ENCODE measurements around the gene SYCP2. TPM values are rescaled to one million over a fixed set of nuclear protein-coding genes. Genes with fewer than 3 reads are reported as not detected.
A peak's percentile ranks its signal among the peaks of the same experiment; 100 is the strongest.
"Not testable (repeated sequence)": the region's sequence is repeated elsewhere in the genome, so short reads cannot be mapped to it uniquely, and the experiment has no call there.

Gene SYCP2
- total and polyA plus RNA-seq, 4 donors: 0.38 to 5.9 (median 4.0) TPM

GRCh38 chr20:59866338-59866737, 67.1 kb downstream of the SYCP2 start:
- intact Hi-C loops (cut with DNase I): no loop called here
- DNase-seq: no peak
- no peak overlapping the region for H3K4me3 ChIP-seq (ENCODE audit: low read length in 2 of 2)
- no peak for ATAC-seq (ENCODE audit: low FRiP score)
- H3K36me3 ChIP-seq (ENCODE audit: control insufficient read depth in 1 of 2, insufficient read depth in 2 of 2, low read length in 1 of 2): no peaks in the 10 kb centered on the region
- H3K27me3 ChIP-seq (ENCODE audit: control insufficient read depth in 1 of 2, insufficient read depth in 2 of 2, low read length in 1 of 2): no peaks in the 10 kb centered on the region
- 48 to 67% methylated on average over 3 of the region's 3 CpGs for WGBS, 2 donors
- H3K9me3 ChIP-seq (ENCODE audit: control insufficient read depth, low read length): no peaks in the 10 kb centered on the region
- H3K4me1 ChIP-seq (ENCODE audit: control insufficient read depth in 1 of 2, insufficient read depth in 2 of 2, low read length in 2 of 2): no peaks in the 10 kb centered on the region
- no peak overlapping the region for H3K27ac ChIP-seq (ENCODE audit: low read depth in 1 of 2, low read length in 2 of 2)

DNA sequence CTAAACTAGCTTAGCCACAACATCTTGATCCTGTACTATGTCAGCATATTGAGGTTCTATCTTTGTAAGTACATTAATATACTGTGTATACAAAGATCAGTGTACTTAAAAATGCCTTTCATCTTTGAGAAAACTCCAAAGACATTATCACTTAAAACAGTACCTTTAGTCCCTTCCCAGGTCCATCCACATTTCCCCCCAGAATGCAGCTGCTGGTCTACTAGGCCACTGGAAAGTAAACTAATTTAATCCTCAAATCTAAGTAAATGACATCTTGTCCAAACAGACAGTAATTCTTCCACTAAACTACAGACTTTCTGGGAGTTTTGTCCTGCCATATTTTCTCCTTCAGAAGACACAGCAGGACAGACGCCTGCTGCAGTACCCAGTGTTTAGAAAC, 68.7 kb downstream of the SYCP2 start:
- DNase-seq: no peak
- H3K4me3 ChIP-seq (ENCODE audit: low read length in 2 of 2): no peak overlapping the region
- no peaks in the 10 kb centered on the region for H3K9me3 ChIP-seq (ENCODE audit: control insufficient read depth, low read length)
- H3K27me3 ChIP-seq (ENCODE audit: control insufficient read depth in 1 of 2, insufficient read depth in 2 of 2, low read length in 1 of 2): no peaks in the 10 kb centered on the region
- H3K27ac ChIP-seq (ENCODE audit: low read depth in 1 of 2, low read length in 2 of 2): no peak overlapping the region
- intact Hi-C loops (cut with DNase I): no loop called here
- ATAC-seq (ENCODE audit: low FRiP score): no peak
- no peaks in the 10 kb centered on the region for H3K36me3 ChIP-seq (ENCODE audit: control insufficient read depth in 1 of 2, insufficient read depth in 2 of 2, low read length in 1 of 2)
- 91% methylated on average over 1 of the region's 1 CpG for WGBS, 2 donors
- no peaks in the 10 kb centered on the region for H3K4me1 ChIP-seq (ENCODE audit: control insufficient read depth in 1 of 2, insufficient read depth in 2 of 2, low read length in 2 of 2)

DNA sequence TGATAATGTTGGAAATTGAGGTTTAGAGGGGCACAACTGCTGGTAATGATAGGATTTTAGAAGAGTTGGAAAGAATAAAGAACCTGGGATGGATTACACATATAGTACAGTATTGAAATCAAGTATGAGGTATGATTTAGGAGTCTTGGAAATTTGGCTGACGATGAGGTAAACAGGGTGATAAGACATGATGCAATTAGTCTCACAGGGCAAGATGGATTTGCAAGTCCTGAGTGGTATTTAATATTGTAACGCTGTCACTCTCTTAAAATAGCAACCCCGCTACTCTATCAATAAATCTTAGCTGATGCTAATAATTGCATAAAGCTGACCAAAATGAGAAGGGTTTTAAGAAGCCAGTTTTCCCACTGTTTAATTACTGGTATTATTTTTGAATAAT, 70.4 kb downstream of the SYCP2 start:
- Histone ChIP-seq H3K9me3 (ENCODE audit: control insufficient read depth, low read length) (no peaks in the 10 kb centered on the region), H3K27ac (ENCODE audit: low read depth in 1 of 2, low read length in 2 of 2) (no peak overlapping the region), H3K36me3 (ENCODE audit: control insufficient read depth in 1 of 2, insufficient read depth in 2 of 2, low read length in 1 of 2) (no peaks in the 10 kb centered on the region), H3K27me3 (ENCODE audit: control insufficient read depth in 1 of 2, insufficient read depth in 2 of 2, low read length in 1 of 2) (no peaks in the 10 kb centered on the region), H3K4me1 (ENCODE audit: control insufficient read depth in 1 of 2, insufficient read depth in 2 of 2, low read length in 2 of 2) (no peaks in the 10 kb centered on the region), H3K4me3 (ENCODE audit: low read length in 2 of 2) (no peak overlapping the region)
- no peak for DNase-seq
- intact Hi-C loops (cut with DNase I): no loop called here
- WGBS, 2 donors: 68 to 81% methylated on average over 3 of the region's 3 CpGs
- ATAC-seq (ENCODE audit: low FRiP score): no peak

DNA sequence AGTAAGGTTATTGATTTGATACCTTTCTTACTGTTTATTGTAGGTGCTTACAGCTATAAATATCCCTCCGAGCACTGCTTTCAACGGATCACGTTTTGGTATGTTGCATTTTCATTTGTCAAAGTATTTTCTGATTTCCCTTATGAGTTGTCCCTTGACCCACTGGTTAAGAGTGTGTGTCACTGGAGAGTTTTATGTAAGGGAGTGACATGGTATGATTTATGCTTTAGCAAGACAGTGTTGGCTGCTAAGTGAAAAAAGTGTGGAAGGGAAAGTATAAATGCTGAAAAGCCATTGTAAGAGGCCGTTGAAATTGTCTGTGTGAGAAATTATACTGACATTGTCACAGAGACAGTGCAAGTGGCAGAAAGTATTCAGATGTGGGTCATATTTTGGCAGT, 72.0 kb downstream of the SYCP2 start:
- no peaks in the 10 kb centered on the region for H3K36me3 ChIP-seq (ENCODE audit: control insufficient read depth in 1 of 2, insufficient read depth in 2 of 2, low read length in 1 of 2)
- ATAC-seq (ENCODE audit: low FRiP score): no peak
- no peaks in the 10 kb centered on the region for H3K9me3 ChIP-seq (ENCODE audit: control insufficient read depth, low read length)
- no peaks in the 10 kb centered on the region for H3K4me1 ChIP-seq (ENCODE audit: control insufficient read depth in 1 of 2, insufficient read depth in 2 of 2, low read length in 2 of 2)
- whole genome bisulfite sequencing, 2 donors: 57% methylated on average over 4 of the region's 4 CpGs
- DNase-seq: no peak
- intact Hi-C loops (cut with DNase I): no loop called here
- no peaks in the 10 kb centered on the region for H3K27me3 ChIP-seq (ENCODE audit: control insufficient read depth in 1 of 2, insufficient read depth in 2 of 2, low read length in 1 of 2)
- H3K4me3 ChIP-seq (ENCODE audit: low read length in 2 of 2): no peak overlapping the region
- H3K27ac ChIP-seq (ENCODE audit: low read depth in 1 of 2, low read length in 2 of 2): no peak overlapping the region

DNA sequence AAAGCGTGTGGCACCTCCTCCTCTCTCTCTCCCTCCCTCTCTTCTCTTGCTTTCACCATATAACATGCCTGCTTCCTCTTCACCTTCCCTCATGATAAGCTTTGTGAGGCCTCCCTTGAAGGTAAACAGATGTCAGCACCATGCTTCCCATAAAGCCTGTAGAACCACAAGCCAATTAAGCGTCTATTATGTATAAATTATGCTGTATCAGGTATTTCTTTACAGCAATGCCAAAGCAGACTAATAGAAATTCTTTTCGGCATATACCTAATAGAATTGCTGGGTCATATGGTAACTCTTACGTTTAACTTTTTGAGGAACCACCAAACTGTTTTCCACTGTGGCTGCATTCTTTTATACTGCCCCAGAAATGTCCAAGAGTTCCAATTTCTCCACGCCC, 75.0 kb downstream of the SYCP2 start:
- H3K36me3 ChIP-seq (ENCODE audit: control insufficient read depth in 1 of 2, insufficient read depth in 2 of 2, low read length in 1 of 2): no peaks in the 10 kb centered on the region
- no peak for ATAC-seq (ENCODE audit: low FRiP score)
- H3K27me3 ChIP-seq (ENCODE audit: control insufficient read depth in 1 of 2, insufficient read depth in 2 of 2, low read length in 1 of 2): no peaks in the 10 kb centered on the region
- no peak overlapping the region for H3K4me3 ChIP-seq (ENCODE audit: low read length in 2 of 2)
- no peaks in the 10 kb centered on the region for H3K9me3 ChIP-seq (ENCODE audit: control insufficient read depth, low read length)
- DNase-seq: no peak
- no peaks in the 10 kb centered on the region for H3K4me1 ChIP-seq (ENCODE audit: control insufficient read depth in 1 of 2, insufficient read depth in 2 of 2, low read length in 2 of 2)
- intact Hi-C loops (cut with DNase I): no loop called here
- WGBS, 2 donors: 88 to 90% methylated on average over 5 of the region's 5 CpGs
- no peak overlapping the region for H3K27ac ChIP-seq (ENCODE audit: low read depth in 1 of 2, low read length in 2 of 2)

DNA sequence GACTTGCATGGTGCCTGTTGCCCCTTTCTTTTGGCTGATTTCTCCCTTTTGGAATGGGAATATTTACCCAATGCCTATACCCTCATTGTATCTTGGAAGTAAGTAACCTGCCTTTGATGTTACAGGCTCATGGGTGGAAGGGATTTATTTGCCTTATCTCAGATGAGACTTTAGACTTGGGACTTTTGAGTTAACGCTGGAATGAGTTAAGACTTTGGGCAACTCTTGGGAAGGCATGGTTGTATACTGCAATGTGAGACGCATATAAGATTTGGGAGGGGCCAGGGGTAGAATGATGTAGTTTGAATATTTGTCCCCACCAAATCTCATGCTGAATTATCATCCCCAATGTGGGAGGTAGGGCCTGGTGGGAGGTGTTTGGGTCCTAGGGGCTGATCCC, 75.5 kb downstream of the SYCP2 start:
- no peaks in the 10 kb centered on the region for H3K9me3 ChIP-seq (ENCODE audit: control insufficient read depth, low read length)
- intact Hi-C loops (cut with DNase I): no loop called here

GRCh38 chr20:59856941-59857340, 76.5 kb downstream of the SYCP2 start:
- intact Hi-C loops (cut with DNase I); H3K27me3 ChIP-seq (ENCODE audit: control insufficient read depth in 1 of 2, insufficient read depth in 2 of 2, low read length in 1 of 2); H3K4me3 ChIP-seq (ENCODE audit: low read length in 2 of 2); H3K9me3 ChIP-seq (ENCODE audit: control insufficient read depth, low read length); ATAC-seq (ENCODE audit: low FRiP score); H3K36me3 ChIP-seq (ENCODE audit: control insufficient read depth in 1 of 2, insufficient read depth in 2 of 2, low read length in 1 of 2); DNase-seq; H3K4me1 ChIP-seq (ENCODE audit: control insufficient read depth in 1 of 2, insufficient read depth in 2 of 2, low read length in 2 of 2); H3K27ac ChIP-seq (ENCODE audit: low read depth in 1 of 2, low read length in 2 of 2): not testable (repeated sequence)
- 92 to 94% methylated on average over 5 of the region's 5 CpGs for WGBS, 2 donors

More for the DNA sequence above, 75.5 kb downstream of the SYCP2 start:
- no peak for DNase-seq
- WGBS, 2 donors: 89 to 100% methylated on average over 2 of the region's 2 CpGs
- Histone ChIP-seq H3K36me3 (ENCODE audit: control insufficient read depth in 1 of 2, insufficient read depth in 2 of 2, low read length in 1 of 2) (no peaks in the 10 kb centered on the region), H3K4me1 (ENCODE audit: control insufficient read depth in 1 of 2, insufficient read depth in 2 of 2, low read length in 2 of 2) (no peaks in the 10 kb centered on the region), H3K27ac (ENCODE audit: low read depth in 1 of 2, low read length in 2 of 2) (no peak overlapping the region), H3K27me3 (ENCODE audit: control insufficient read depth in 1 of 2, insufficient read depth in 2 of 2, low read length in 1 of 2) (no peaks in the 10 kb centered on the region), H3K4me3 (ENCODE audit: low read length in 2 of 2) (no peak overlapping the region)
- ATAC-seq (ENCODE audit: low FRiP score): no peak

GRCh38 chr20:59856526-59856925, 76.9 kb downstream of the SYCP2 start:
- 93 to 100% methylated on average over 1 of the region's 1 CpG for WGBS, 2 donors
- H3K4me1 ChIP-seq (ENCODE audit: control insufficient read depth in 1 of 2, insufficient read depth in 2 of 2, low read length in 2 of 2); H3K9me3 ChIP-seq (ENCODE audit: control insufficient read depth, low read length); H3K27me3 ChIP-seq (ENCODE audit: control insufficient read depth in 1 of 2, insufficient read depth in 2 of 2, low read length in 1 of 2); DNase-seq; ATAC-seq (ENCODE audit: low FRiP score); intact Hi-C loops (cut with DNase I); H3K36me3 ChIP-seq (ENCODE audit: control insufficient read depth in 1 of 2, insufficient read depth in 2 of 2, low read length in 1 of 2); H3K4me3 ChIP-seq (ENCODE audit: low read length in 2 of 2); H3K27ac ChIP-seq (ENCODE audit: low read depth in 1 of 2, low read length in 2 of 2): not testable (repeated sequence)

GRCh38 chr20:59850018-59850641, 83.3 kb downstream of the SYCP2 start:
- 61 to 64% methylated on average over 7 of the region's 7 CpGs for WGBS, 2 donors
- DNase-seq: peak in 1 of 2 donors; percentile 20
- H3K4me3 ChIP-seq (ENCODE audit: low read length in 2 of 2): no peak overlapping the region
- no peaks in the 10 kb centered on the region for H3K9me3 ChIP-seq (ENCODE audit: control insufficient read depth, low read length)
- ATAC-seq (ENCODE audit: low FRiP score): no peak
- H3K27me3 ChIP-seq (ENCODE audit: control insufficient read depth in 1 of 2, insufficient read depth in 2 of 2, low read length in 1 of 2): no peaks in the 10 kb centered on the region
- no peak overlapping the region for H3K27ac ChIP-seq (ENCODE audit: low read depth in 1 of 2, low read length in 2 of 2)
- intact Hi-C loops (cut with DNase I): no loop called here
- H3K36me3 ChIP-seq (ENCODE audit: control insufficient read depth in 1 of 2, insufficient read depth in 2 of 2, low read length in 1 of 2): no peaks in the 10 kb centered on the region
- H3K4me1 ChIP-seq (ENCODE audit: control insufficient read depth in 1 of 2, insufficient read depth in 2 of 2, low read length in 2 of 2): no peaks in the 10 kb centered on the region

All from aorta (tissue), 5 donors.